H1 (cell line): ENCODE data around the gene POLA1. TPM values are rescaled to one million over a fixed set of nuclear protein-coding genes. Genes with fewer than 3 reads are reported as not detected.

ENCODE experiments used
- CTCF ChIA-PET: fragments of 300-600 bp; sonication (Branson Sonifier 250); formaldehyde crosslinking; loops from one replicate; lab custom pipeline; 2021; ENCODE audit not compliant: partially characterized antibody; lab: Charles Lee
- POLR2A ChIA-PET: fragments of 300-600 bp; sonication (Branson Sonifier 250); formaldehyde crosslinking; loops from one replicate; lab custom pipeline; 2021; ENCODE audit warnings: inconsistent platforms; ENCODE audit not compliant: partially characterized antibody; lab: Charles Lee
- DNase-seq, 2 experiments: peaks; one replicate each; pipeline versions ENCODE4 v3.0.0 to v3.0.0-alpha.2; 2010 to 2022; ENCODE audit warnings: low spot score in 2 of 2, low read depth in 1 of 2, mixed read lengths in 1 of 2
- FAIRE-seq: peaks from 2 replicates; lab custom pipeline; 2011; peaks lifted over from hg19 to GRCh38; lab: Jason Lieb, UNC
- H2AFZ ChIP-seq: 2 replicates; pipeline ENCODE4 v1.8.1; 2012; ENCODE audit warnings: low read length, inconsistent platforms
- H2AK5ac ChIP-seq: 2 replicates; pipeline ENCODE4 v1.6.1; 2013; ENCODE audit warnings: low read depth, low read length
- H2BK120ac ChIP-seq: replicated peaks from 2 replicates; pipeline ENCODE3; 2013; ENCODE audit warnings: low read depth, low read length, inconsistent platforms
- H2BK12ac ChIP-seq: 2 replicates; pipeline ENCODE4 v1.6.1; 2013; ENCODE audit warnings: low read depth, low read length
- H2BK15ac ChIP-seq: 2 replicates; pipeline ENCODE4 v1.6.1; 2013; ENCODE audit warnings: low read length
- H2BK20ac ChIP-seq: 2 replicates; pipeline ENCODE4 v1.6.1; 2013; ENCODE audit warnings: low read length
- H2BK5ac ChIP-seq: 2 replicates; pipeline ENCODE4 v1.6.1; 2013; ENCODE audit warnings: low read depth, low read length
- H3K14ac ChIP-seq: 2 replicates; pipeline ENCODE4 v1.6.1; 2013; ENCODE audit warnings: inconsistent platforms; ENCODE audit not compliant: insufficient read length
- H3K18ac ChIP-seq: 2 replicates; pipeline ENCODE4 v1.6.1; 2013; ENCODE audit warnings: low read length; ENCODE audit errors: extremely low read depth
- H3K23ac ChIP-seq: 2 replicates; pipeline ENCODE4 v1.6.1; 2013; ENCODE audit warnings: inconsistent platforms; ENCODE audit not compliant: insufficient read length
- H3K23me2 ChIP-seq: 2 replicates; pipeline ENCODE4 v1.6.1; 2013; ENCODE audit warnings: low read depth, low read length
- H3K27ac ChIP-seq: 2 replicates; pipeline ENCODE4 v1.6.1; 2011; ENCODE audit warnings: low read depth, low read length, inconsistent platforms
- H3K27me3 ChIP-seq, 4 experiments: replicated peaks in 1 of 4; 1 replicate in 1 of 4; 2 replicates in 3 of 4; pipeline versions ENCODE4 v1.6.1 to v1.8.1; 2011 to 2013; ENCODE audit warnings: low read length in 3 of 4, mild to moderate bottlenecking in 3 of 4, inconsistent platforms in 2 of 4, mixed read lengths in 2 of 4, moderate library complexity in 1 of 4; ENCODE audit not compliant: control insufficient read depth in 3 of 4, insufficient read depth in 3 of 4; ENCODE audit errors: extremely low read depth in 1 of 4
- H3K36me3 ChIP-seq, 4 experiments: 2 replicates each; pipeline versions ENCODE4 v1.6.1 to v1.8.1; 2011 to 2013; ENCODE audit warnings: mild to moderate bottlenecking in 4 of 4, low read length in 3 of 4, moderate library complexity in 2 of 4, control low read depth in 1 of 4, inconsistent platforms in 1 of 4; ENCODE audit not compliant: insufficient read depth in 4 of 4, control insufficient read depth in 2 of 4
- H3K4ac ChIP-seq: replicated peaks from 2 replicates; pipeline ENCODE3; 2013; ENCODE audit warnings: low read length, low read depth, mixed read lengths, inconsistent platforms; ENCODE audit not compliant: insufficient read length
- H3K4me1 ChIP-seq, 4 experiments: replicated peaks in 1 of 4; 1 replicate in 1 of 4; 2 replicates in 3 of 4; pipeline versions ENCODE4 v1.6.1 to v1.8.1; 2011 to 2013; ENCODE audit warnings: low read length in 3 of 4, inconsistent platforms in 2 of 4, mixed read lengths in 1 of 4; ENCODE audit not compliant: insufficient read depth in 4 of 4, control insufficient read depth in 3 of 4
- H3K4me2 ChIP-seq, 2 experiments: 2 replicates each; pipeline versions ENCODE4 v1.6.1 to v1.8.1; 2011 to 2013; ENCODE audit warnings: low read depth in 2 of 2, low read length in 2 of 2, control low read depth in 1 of 2, inconsistent platforms in 1 of 2, mild to moderate bottlenecking in 1 of 2; ENCODE audit not compliant: insufficient read depth in 1 of 2
- H3K4me3 ChIP-seq, 4 experiments: fragments of 200-600, 300-600 bp in 1 of 4; sonication (generic), shearing (Covaris generic), sonication (Bioruptor Twin) in 1 of 4; 2 replicates each; pipeline versions ENCODE4 v1.5.1 to v1.8.1; 2011 to 2016; ENCODE audit warnings: low read length in 4 of 4, low read depth in 3 of 4, control low read depth in 2 of 4, inconsistent platforms in 2 of 4, mild to moderate bottlenecking in 2 of 4, mixed read lengths in 1 of 4, moderate library complexity in 1 of 4; ENCODE audit not compliant: insufficient read depth in 2 of 4; ENCODE audit errors: extremely low read depth in 1 of 4
- H3K56ac ChIP-seq: replicated peaks from 2 replicates; pipeline ENCODE3; 2013; ENCODE audit warnings: low read depth, mild to moderate bottlenecking, mixed read lengths, low read length, inconsistent platforms; ENCODE audit not compliant: insufficient read length
- H3K79me1 ChIP-seq: 2 replicates; pipeline ENCODE4 v1.6.1; 2013; ENCODE audit warnings: low read depth, low read length, control low read depth
- H3K79me2 ChIP-seq, 2 experiments: 2 replicates each; pipeline versions ENCODE4 v1.6.1 to v1.8.1; 2012 to 2013; ENCODE audit warnings: low read length in 2 of 2, mild to moderate bottlenecking in 2 of 2, inconsistent platforms in 1 of 2; ENCODE audit not compliant: insufficient read depth in 2 of 2, control insufficient read depth in 1 of 2
- H3K9ac ChIP-seq, 4 experiments: replicated peaks in 1 of 4; 1 replicate in 1 of 4; 2 replicates in 3 of 4; pipeline versions ENCODE4 v1.6.1 to v1.8.1; 2011 to 2013; ENCODE audit warnings: low read depth in 3 of 4, low read length in 3 of 4, control low read depth in 2 of 4, mild to moderate bottlenecking in 2 of 4, moderate library complexity in 2 of 4, inconsistent platforms in 1 of 4; ENCODE audit errors: extremely low read depth in 1 of 4
- H3K9me3 ChIP-seq, 2 experiments: 2 replicates each; pipeline versions ENCODE4 v1.6.1 to v1.8.1; 2012 to 2013; ENCODE audit warnings: mild to moderate bottlenecking in 2 of 2, moderate library complexity in 2 of 2, control low read depth in 1 of 2, inconsistent platforms in 1 of 2, low read depth in 1 of 2, low read length in 1 of 2, mixed read lengths in 1 of 2; ENCODE audit not compliant: insufficient read depth in 2 of 2
- H4K20me1 ChIP-seq, 2 experiments: replicated peaks in 1 of 2; 2 replicates each; pipeline versions ENCODE3 to v1.8.1; 2011 to 2013; ENCODE audit warnings: inconsistent platforms in 2 of 2, low read length in 2 of 2, mild to moderate bottlenecking in 1 of 2; ENCODE audit not compliant: insufficient read depth in 2 of 2, control insufficient read depth in 1 of 2
- H4K5ac ChIP-seq: 2 replicates; pipeline ENCODE4 v1.6.1; 2013; ENCODE audit warnings: low read length, low read depth, mixed read lengths, inconsistent platforms; ENCODE audit not compliant: insufficient read length
- H4K8ac ChIP-seq: 2 replicates; pipeline ENCODE4 v1.8.0; 2013; ENCODE audit warnings: mild to moderate bottlenecking, moderate library complexity, low read length, inconsistent platforms; ENCODE audit not compliant: insufficient read depth; ENCODE audit errors: extremely low read depth
- H4K91ac ChIP-seq: replicated peaks from 2 replicates; pipeline ENCODE3; 2013; ENCODE audit warnings: low read length, mixed read lengths, inconsistent platforms; ENCODE audit not compliant: insufficient read length
- BACH1 ChIP-seq: IDR thresholded peaks from 2 replicates; pipeline ENCODE4 v1.6.1; 2012; ENCODE audit warnings: low read length, improper control_type of control experiment
- CTBP2 ChIP-seq: IDR thresholded peaks from 2 replicates; pipeline ENCODE4 v1.7.0; 2011; ENCODE audit warnings: borderline replicate concordance, mild to moderate bottlenecking, moderate library complexity, mixed read lengths, low read length; ENCODE audit not compliant: insufficient read depth, insufficient read length
- EGR1 ChIP-seq: IDR thresholded peaks from 2 replicates; pipeline ENCODE4 v1.6.1; 2011; ENCODE audit warnings: low read depth, low read length, borderline replicate concordance
- EZH2 ChIP-seq: fragments of 200-600 bp; sonication (generic); IDR thresholded peaks from 2 replicates; pipeline ENCODE4 v1.7.1; 2012; ENCODE audit warnings: low read depth, mild to moderate bottlenecking, moderate library complexity, low read length, inconsistent platforms; ENCODE audit not compliant: severe bottlenecking
- JUN ChIP-seq: IDR thresholded peaks from 2 replicates; pipeline ENCODE4 v1.6.1; 2011; ENCODE audit warnings: low read depth, mild to moderate bottlenecking, improper control_type of control experiment, low read length
- JUND ChIP-seq: IDR thresholded peaks from 2 replicates; pipeline ENCODE4 v1.6.1; 2011; ENCODE audit warnings: mild to moderate bottlenecking, improper control_type of control experiment, low read length
- RBBP5 ChIP-seq: IDR thresholded peaks from 2 replicates; pipeline ENCODE4 v1.7.1; 2012; ENCODE audit warnings: low read depth, mild to moderate bottlenecking, inconsistent platforms, low read length, moderate library complexity, borderline replicate concordance
- RNF2 ChIP-seq: fragments of 200-900, 300-1000 bp; sonication (generic); IDR thresholded peaks from 2 replicates; pipeline ENCODE4 v1.7.1; 2016; ENCODE audit warnings: borderline replicate concordance, low read depth, mild to moderate bottlenecking, antibody characterized with exemption, low read length; ENCODE audit not compliant: poor library complexity, severe bottlenecking; ENCODE audit errors: missing control alignments
- SUZ12 ChIP-seq: fragments of 200-600 bp; sonication (generic); IDR thresholded peaks from 2 replicates; pipeline ENCODE4 v1.6.1; 2012; ENCODE audit warnings: mild to moderate bottlenecking, inconsistent platforms, low read length, moderate library complexity, mixed read lengths
- YY1 ChIP-seq: IDR thresholded peaks from 2 replicates; pipeline ENCODE4 v1.6.1; 2011; ENCODE audit warnings: low read depth, mild to moderate bottlenecking, low read length
- ZNF274 ChIP-seq: IDR thresholded peaks from 2 replicates; pipeline ENCODE4 v1.7.0; 2012; ENCODE audit warnings: low read length, borderline replicate concordance; ENCODE audit errors: extremely low read depth
- WGBS, 2 experiments: shearing (Covaris generic) in 1 of 2; methylation state at CpG; one replicate each; pipeline versions ENCODE4 v1.1.6 to v1.1.7; 2013 to 2015; ENCODE audit warnings: low lambda C conversion rate in 2 of 2, mixed read lengths in 2 of 2, inconsistent platforms in 1 of 2, low coverage in 1 of 2, missing lambda C conversion rate in 1 of 2; ENCODE audit not compliant: insufficient replicate concordance in 2 of 2, insufficient coverage in 1 of 2, insufficient read length in 1 of 2; ENCODE audit errors: extremely low coverage in 1 of 2, missing lambda C conversion rate in 1 of 2; 5-methylcytosine and 5-hydroxymethylcytosine counted together
- polyA plus RNA-seq, 7 experiments: library from polyadenylated mRNA; depleted of rRNA in 3 of 7; stranded (reverse) in 5 of 7; unstranded in 2 of 7; fragments of >200 nt in 5 of 7; fragments of 200-250 nt in 2 of 7; gene quantifications; 1 replicate in 5 of 7; 2 replicates in 1 of 7; 4 replicates in 1 of 7; pipeline versions ENCODE4 v1.2.1 to v1.2.3, GENCODE V29; 2011 to 2013; ENCODE audit warnings: missing spikeins in 2 of 7, mixed read lengths in 2 of 7
- total RNA-seq: library from RNA; stranded (reverse); fragmentation: NEBNext Ultra II Directional; extraction: Animal tissue kit (Norgen Biotek cat#: 25700); gene quantifications from 2 replicates; pipeline ENCODE4 v1.2.1, GENCODE V29; 2021

POLA1 gene
- total and polyA plus RNA-seq, 2 of the 8 experiments (the other 6 are each of a cell fraction or from before 2014, with no cell fraction given), result 5.6 to 34.9 TPM

- Histone ChIP-seq H3K4me1 (peaks cover 0 to 26% (median 13%) of the 10 kb centered on the region in 4 experiments), H3K4ac (no peak overlapping the region), H4K5ac (no peak overlapping the region), H3K14ac (no peak overlapping the region), H3K56ac (no peak overlapping the region), H2BK5ac (no peak overlapping the region), H3K4me3 (0 out of 8 replicates have a peak overlapping the region, but pooled peaks of 1 of the 4 experiments have one; percentile 47), H3K27ac (no peak overlapping the region), H2BK12ac (no peak overlapping the region), H3K9ac (no peak overlapping the region), H4K8ac (no peak overlapping the region), H3K23ac (no peak overlapping the region), H3K23me2 (peaks cover 3% of the 10 kb centered on the region; the same call in 1 of the 2 replicates), H3K36me3 (no peaks in the 10 kb centered on the region), H4K20me1 (peaks cover 7 to 8% of the 10 kb centered on the region in 2 experiments), H2AK5ac (no peak overlapping the region), H2BK120ac (no peak overlapping the region), H2AFZ (no peak overlapping the region), H3K9me3 (no peaks in the 10 kb centered on the region), H4K91ac (no peak overlapping the region), H3K4me2 (peak overlapping the region; percentile 42 to 68), H3K27me3 (peaks cover 82 to 96% (median 91%) of the 10 kb centered on the region in 4 experiments), H2BK15ac (no peak overlapping the region), H3K79me1 (no peaks in the 10 kb centered on the region), H2BK20ac (no peak overlapping the region), H3K79me2 (no peaks in the 10 kb centered on the region), H3K18ac (no peak overlapping the region)
- WGBS, 2 experiments, result 5% methylated on average over 30 of the region's 33 CpGs; no CpG with 5 or more reads in 1 of the 2 experiments
- ChIA-PET CTCF (interaction anchor here (1.3 to 4.6 kb wide), 3 partner anchors 9 to 20 kb away, joined by 3 to 23 read pairs (median 8); no protein-coding TSS in a partner anchor), POLR2A (interaction anchor here (1.3 kb wide), 1 partner anchor 9 kb away, joined by 5 read pairs; no protein-coding TSS in a partner anchor)
- DNase-seq (no peak), FAIRE-seq (no peak)
- TF ChIP-seq YY1 (no peak), BACH1 (no peak), RNF2 (peak; percentile 44), ZNF274 (no peak), RBBP5 (no peak), EZH2 (peak; percentile 43), JUND (no peak), CTBP2 (peak; percentile 18), EGR1 (no peak), SUZ12 (peak; percentile 77; the same call in 1 of the 2 replicates), JUN (no peak)
Measured at GRCh38 chrX:25010784-25011588, 317.3 kb downstream of the POLA1 start.
